ENCODE measurements around the gene PCID2.

GRCh38 chr13:113146750-113147149 is 61.7 kb downstream of the PCID2 start:
- no peak for TF ChIP-seq CTCF (IDR thresholded peaks at IDR 0.05)
- TF ChIP-seq ZFX (IDR thresholded peaks at IDR 0.05; ENCODE audit: borderline replicate concordance): no peak

Data from 22Rv1 (cell line).